ENCODE measurements around the gene TRIP4.
"Not testable (repeated sequence)": the region's sequence is repeated elsewhere in the genome, so short reads cannot be mapped to it uniquely, and the experiment has no call there.

The TRIP4 gene

DNA sequence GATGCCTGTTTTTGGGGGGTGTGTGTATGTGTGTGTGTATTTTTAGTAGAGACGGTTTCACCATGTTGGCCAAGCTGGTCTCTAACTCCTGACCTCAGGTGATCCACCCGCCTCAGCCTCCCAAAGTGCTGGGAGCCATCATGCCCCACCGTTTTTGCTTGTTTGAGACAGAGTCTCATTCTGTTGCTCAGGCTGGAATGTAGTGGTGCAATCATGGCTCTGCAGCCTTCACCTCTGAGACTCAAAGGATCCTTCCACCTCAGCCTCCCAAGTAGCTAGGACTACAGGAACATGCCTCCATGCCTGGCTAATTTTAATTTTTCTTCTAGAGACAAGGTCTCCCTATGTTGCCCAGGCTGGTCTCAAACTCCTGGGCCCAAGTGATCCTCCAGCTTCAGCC lies 4.8 kb downstream of the TRIP4 start:
- peaks cover 13 to 42% of the 10 kb centered on the region in 2 experiments for H3K36me3 ChIP-seq (ENCODE audit: control insufficient read depth in 1 of 2, insufficient read depth in 2 of 2, low read depth in 1 of 2, low read length in 2 of 2)
- not testable (repeated sequence) for H4K8ac ChIP-seq (ENCODE audit: low read length); H3K27me3 ChIP-seq (ENCODE audit: control insufficient read depth in 1 of 2, insufficient read depth in 1 of 2, low read length in 2 of 2); H2BK12ac ChIP-seq (ENCODE audit: low read length in 2 of 2); H3K4me1 ChIP-seq (ENCODE audit: control insufficient read depth, insufficient read depth, low read depth, low read length); H3K14ac ChIP-seq (ENCODE audit: low read length in 2 of 2); H3K4ac ChIP-seq (ENCODE audit: low read depth in 1 of 2, low read length in 2 of 2); H2BK15ac ChIP-seq (ENCODE audit: low read depth, poor library complexity, severe bottlenecking); H3K27ac ChIP-seq (ENCODE audit: low read length, poor library complexity, severe bottlenecking); H3K18ac ChIP-seq (ENCODE audit: low read depth in 1 of 2, low read length in 2 of 2); DNase-seq; H3K23ac ChIP-seq (ENCODE audit: low read length in 2 of 2); H2BK120ac ChIP-seq (ENCODE audit: low read depth, low read length); H2BK5ac ChIP-seq (ENCODE audit: low read depth, low read length, poor library complexity, severe bottlenecking); H3K9ac ChIP-seq (ENCODE audit: low read length); H3K4me3 ChIP-seq (ENCODE audit: insufficient read depth in 1 of 2, low read depth in 1 of 2, low read length in 2 of 2); H3K9me3 ChIP-seq (ENCODE audit: control insufficient read depth, low read length); H2AK5ac ChIP-seq (ENCODE audit: low read length, severe bottlenecking); H3K4me2 ChIP-seq (ENCODE audit: low read length, poor library complexity, severe bottlenecking); H4K91ac ChIP-seq (ENCODE audit: low read length); H2AFZ ChIP-seq (ENCODE audit: low read depth, low read length)
- H3K79me1 ChIP-seq (replicated peaks; ENCODE audit: low read length, poor library complexity, severe bottlenecking), result peaks cover 13% of the 10 kb centered on the region
- 94% methylated on average over 3 of the region's 3 CpGs for WGBS

DNA sequence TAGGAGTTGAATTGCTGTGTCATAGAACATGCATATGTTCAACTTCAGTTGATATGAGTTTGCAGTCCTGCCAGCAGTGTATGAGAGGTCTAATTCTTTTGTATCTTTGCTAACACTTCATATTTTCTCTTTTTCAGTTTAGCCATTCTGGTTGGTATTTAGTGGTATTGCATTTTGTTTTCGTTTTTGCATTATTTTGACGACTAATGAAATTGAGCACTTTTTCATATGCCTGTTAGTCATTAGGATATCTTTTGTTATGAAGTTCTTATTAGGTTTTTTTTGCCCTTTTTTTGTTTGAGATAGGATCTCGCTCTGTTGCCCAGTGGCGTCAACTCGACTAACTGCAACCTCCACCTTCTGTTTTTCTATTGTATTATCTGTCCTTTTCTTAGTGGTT lies 9.2 kb downstream of the TRIP4 start:
- no peak overlapping the region for H2BK12ac ChIP-seq (ENCODE audit: low read length in 2 of 2)
- H2BK5ac ChIP-seq (ENCODE audit: low read depth, low read length, poor library complexity, severe bottlenecking), result no peak overlapping the region
- no peak overlapping the region for H3K4me2 ChIP-seq (ENCODE audit: low read length, poor library complexity, severe bottlenecking)
- H3K14ac ChIP-seq (ENCODE audit: low read length in 2 of 2), result no peak overlapping the region
- no peak overlapping the region for H2AFZ ChIP-seq (ENCODE audit: low read depth, low read length)
- no peak overlapping the region for H2BK15ac ChIP-seq (ENCODE audit: low read depth, poor library complexity, severe bottlenecking)
- 100% methylated on average over 2 of the region's 5 CpGs for WGBS
- H3K4ac ChIP-seq (ENCODE audit: low read depth in 1 of 2, low read length in 2 of 2), result no peak overlapping the region
- no peaks in the 10 kb centered on the region for H3K4me1 ChIP-seq (ENCODE audit: control insufficient read depth, insufficient read depth, low read depth, low read length)
- H2AK5ac ChIP-seq (ENCODE audit: low read length, severe bottlenecking), result no peak overlapping the region
- peaks cover 38 to 82% of the 10 kb centered on the region in 2 experiments for H3K36me3 ChIP-seq (ENCODE audit: control insufficient read depth in 1 of 2, insufficient read depth in 2 of 2, low read depth in 1 of 2, low read length in 2 of 2)
- no peak overlapping the region for H4K91ac ChIP-seq (ENCODE audit: low read length)
- no peak overlapping the region for H4K8ac ChIP-seq (ENCODE audit: low read length)
- H3K27me3 ChIP-seq (ENCODE audit: control insufficient read depth in 1 of 2, insufficient read depth in 1 of 2, low read length in 2 of 2), result no peaks in the 10 kb centered on the region
- H3K79me1 ChIP-seq (replicated peaks; ENCODE audit: low read length, poor library complexity, severe bottlenecking), result peaks cover 14% of the 10 kb centered on the region
- DNase-seq, result no peak
- no peak overlapping the region for H3K23ac ChIP-seq (ENCODE audit: low read length in 2 of 2)
- H3K9me3 ChIP-seq (ENCODE audit: control insufficient read depth, low read length), result no peaks in the 10 kb centered on the region
- H2BK120ac ChIP-seq (ENCODE audit: low read depth, low read length), result no peak overlapping the region
- H3K18ac ChIP-seq (ENCODE audit: low read depth in 1 of 2, low read length in 2 of 2), result no peak overlapping the region
- H3K27ac ChIP-seq (ENCODE audit: low read length, poor library complexity, severe bottlenecking), result no peak overlapping the region
- no peak overlapping the region for H3K4me3 ChIP-seq (ENCODE audit: insufficient read depth in 1 of 2, low read depth in 1 of 2, low read length in 2 of 2)
- H3K9ac ChIP-seq (ENCODE audit: low read length), result no peak overlapping the region

DNA sequence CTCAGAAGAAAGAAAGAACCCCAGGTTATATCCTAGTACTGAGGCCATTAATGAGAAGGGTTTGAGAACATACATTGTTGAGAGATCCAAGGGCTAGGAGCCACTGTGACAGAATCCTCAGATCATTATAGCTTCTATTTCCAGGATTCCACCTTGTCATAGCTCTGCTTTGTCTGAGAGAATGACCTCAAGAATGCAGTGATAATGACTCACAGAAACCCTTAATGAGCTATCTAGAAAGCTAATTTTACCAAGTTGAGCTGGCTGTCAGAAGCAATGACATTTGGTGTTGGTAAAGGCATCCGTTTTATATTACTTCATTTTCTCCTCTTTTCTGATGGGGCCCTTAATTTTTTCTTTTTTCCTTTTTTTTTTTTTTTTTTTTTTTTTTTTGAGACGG lies 10.9 kb downstream of the TRIP4 start:
- no peaks in the 10 kb centered on the region for H3K4me1 ChIP-seq (ENCODE audit: control insufficient read depth, insufficient read depth, low read depth, low read length)
- no peak overlapping the region for H3K4me3 ChIP-seq (ENCODE audit: insufficient read depth in 1 of 2, low read depth in 1 of 2, low read length in 2 of 2)
- no peak overlapping the region for H3K4ac ChIP-seq (ENCODE audit: low read depth in 1 of 2, low read length in 2 of 2)
- H4K8ac ChIP-seq (ENCODE audit: low read length), result no peak overlapping the region
- H2AK5ac ChIP-seq (ENCODE audit: low read length, severe bottlenecking), result no peak overlapping the region
- H2BK12ac ChIP-seq (ENCODE audit: low read length in 2 of 2), result no peak overlapping the region
- no peak overlapping the region for H4K91ac ChIP-seq (ENCODE audit: low read length)
- H3K27ac ChIP-seq (ENCODE audit: low read length, poor library complexity, severe bottlenecking), result no peak overlapping the region
- H2AFZ ChIP-seq (ENCODE audit: low read depth, low read length), result no peak overlapping the region
- no peak overlapping the region for H3K9ac ChIP-seq (ENCODE audit: low read length)
- no peak overlapping the region for H3K14ac ChIP-seq (ENCODE audit: low read length in 2 of 2)
- peaks cover 50 to 84% of the 10 kb centered on the region in 2 experiments for H3K36me3 ChIP-seq (ENCODE audit: control insufficient read depth in 1 of 2, insufficient read depth in 2 of 2, low read depth in 1 of 2, low read length in 2 of 2)
- no peak overlapping the region for H3K23ac ChIP-seq (ENCODE audit: low read length in 2 of 2)
- no peak overlapping the region for H2BK15ac ChIP-seq (ENCODE audit: low read depth, poor library complexity, severe bottlenecking)
- no peak overlapping the region for H2BK5ac ChIP-seq (ENCODE audit: low read depth, low read length, poor library complexity, severe bottlenecking)
- no peak overlapping the region for H3K18ac ChIP-seq (ENCODE audit: low read depth in 1 of 2, low read length in 2 of 2)
- WGBS, result 100% methylated on average over 1 of the region's 2 CpGs
- no peak for DNase-seq
- H3K27me3 ChIP-seq (ENCODE audit: control insufficient read depth in 1 of 2, insufficient read depth in 1 of 2, low read length in 2 of 2), result no peaks in the 10 kb centered on the region
- peaks cover 10% of the 10 kb centered on the region for H3K79me1 ChIP-seq (replicated peaks; ENCODE audit: low read length, poor library complexity, severe bottlenecking)
- no peaks in the 10 kb centered on the region for H3K9me3 ChIP-seq (ENCODE audit: control insufficient read depth, low read length)
- no peak overlapping the region for H3K4me2 ChIP-seq (ENCODE audit: low read length, poor library complexity, severe bottlenecking)
- no peak overlapping the region for H2BK120ac ChIP-seq (ENCODE audit: low read depth, low read length)

DNA sequence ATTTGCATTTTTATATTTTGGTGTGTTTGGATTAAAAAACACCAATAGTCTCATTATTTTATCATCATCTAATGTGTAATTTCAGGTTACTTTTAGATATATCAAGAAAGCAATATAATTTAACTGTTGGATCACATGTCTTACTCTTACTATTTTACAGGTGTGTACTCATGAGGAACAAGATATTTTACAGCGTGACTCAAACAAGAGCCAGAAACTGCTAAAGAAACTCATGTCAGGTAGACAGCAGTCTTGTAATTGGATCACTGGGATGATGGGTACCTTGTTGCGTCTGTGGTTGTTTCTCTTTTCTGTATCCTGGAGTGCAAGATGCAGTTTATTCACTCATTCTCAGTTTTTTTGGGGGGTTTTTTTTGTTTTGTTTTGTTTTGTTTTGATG lies 12.9 kb downstream of the TRIP4 start:
- H3K9ac ChIP-seq (ENCODE audit: low read length), result no peak overlapping the region
- H3K9me3 ChIP-seq (ENCODE audit: control insufficient read depth, low read length), result no peaks in the 10 kb centered on the region
- no peak overlapping the region for H3K4ac ChIP-seq (ENCODE audit: low read depth in 1 of 2, low read length in 2 of 2)
- H4K91ac ChIP-seq (ENCODE audit: low read length), result no peak overlapping the region
- peaks cover 47 to 78% of the 10 kb centered on the region in 2 experiments for H3K36me3 ChIP-seq (ENCODE audit: control insufficient read depth in 1 of 2, insufficient read depth in 2 of 2, low read depth in 1 of 2, low read length in 2 of 2)
- H3K4me2 ChIP-seq (ENCODE audit: low read length, poor library complexity, severe bottlenecking), result no peak overlapping the region
- H2AK5ac ChIP-seq (ENCODE audit: low read length, severe bottlenecking), result no peak overlapping the region
- no peak overlapping the region for H3K14ac ChIP-seq (ENCODE audit: low read length in 2 of 2)
- H3K18ac ChIP-seq (ENCODE audit: low read depth in 1 of 2, low read length in 2 of 2), result no peak overlapping the region
- no peak overlapping the region for H2AFZ ChIP-seq (ENCODE audit: low read depth, low read length)
- no peak overlapping the region for H3K27ac ChIP-seq (ENCODE audit: low read length, poor library complexity, severe bottlenecking)
- H3K23ac ChIP-seq (ENCODE audit: low read length in 2 of 2), result no peak overlapping the region
- no peak overlapping the region for H2BK15ac ChIP-seq (ENCODE audit: low read depth, poor library complexity, severe bottlenecking)
- H2BK12ac ChIP-seq (ENCODE audit: low read length in 2 of 2), result no peak overlapping the region
- no peaks in the 10 kb centered on the region for H3K4me1 ChIP-seq (ENCODE audit: control insufficient read depth, insufficient read depth, low read depth, low read length)
- no peak for DNase-seq
- H3K27me3 ChIP-seq (ENCODE audit: control insufficient read depth in 1 of 2, insufficient read depth in 1 of 2, low read length in 2 of 2), result no peaks in the 10 kb centered on the region
- no peak overlapping the region for H4K8ac ChIP-seq (ENCODE audit: low read length)
- 97% methylated on average over 2 of the region's 2 CpGs for WGBS
- H2BK120ac ChIP-seq (ENCODE audit: low read depth, low read length), result no peak overlapping the region
- peaks cover 8% of the 10 kb centered on the region for H3K79me1 ChIP-seq (replicated peaks; ENCODE audit: low read length, poor library complexity, severe bottlenecking)
- no peak overlapping the region for H2BK5ac ChIP-seq (ENCODE audit: low read depth, low read length, poor library complexity, severe bottlenecking)
- no peak overlapping the region for H3K4me3 ChIP-seq (ENCODE audit: insufficient read depth in 1 of 2, low read depth in 1 of 2, low read length in 2 of 2)
